Heart left ventricle (tissue), 16 donors: ENCODE results near the gene ARHGAP45. TPM values are rescaled to one million over a fixed set of nuclear protein-coding genes. Genes with fewer than 3 reads are reported as not detected.

Source experiments
- ATAC-seq, 4 donors: fragments of 200-7000 bp; cut with Tn5 transposase; one replicate each; pipeline ENCODE4 v1.9.1; 2020 to 2022; ENCODE audit warnings: moderate library complexity in 4 of 4, mild to moderate bottlenecking in 3 of 4, moderate number of reproducible peaks in 1 of 4
- DNase-seq, 5 donors: peaks; one replicate each; pipeline ENCODE4 v3.0.0-alpha.2; 2020
- H3K27ac ChIP-seq, 12 donors: fragments of 200-600 bp; sonication (generic) in 4 of 12; one replicate each; pipeline versions ENCODE4 v1.5.0 to v1.8.0; 2016 to 2022; ENCODE audit warnings: mild to moderate bottlenecking in 2 of 12
- H3K27me3 ChIP-seq, 9 donors: fragments of 200-600 bp; sonication (generic) in 2 of 9; one replicate each; pipeline versions ENCODE4 v1.5.1 to v1.8.0; 2016 to 2022; ENCODE audit warnings: mild to moderate bottlenecking in 3 of 9
- H3K36me3 ChIP-seq, 9 donors: fragments of 200-600 bp; sonication (generic) in 2 of 9; one replicate each; pipeline versions ENCODE4 v1.5.0 to v1.8.0; 2018 to 2022; ENCODE audit warnings: mild to moderate bottlenecking in 2 of 9
- H3K4me1 ChIP-seq, 12 donors: fragments of 200-600 bp; sonication (generic) in 4 of 12; one replicate each; pipeline versions ENCODE4 v1.5.0 to v1.8.0; 2016 to 2022; ENCODE audit warnings: mild to moderate bottlenecking in 3 of 12
- H3K4me3 ChIP-seq, 12 donors: fragments of 200-600 bp; sonication (generic) in 4 of 12; one replicate each; pipeline versions ENCODE4 v1.5.0 to v1.8.0; 2017 to 2022; ENCODE audit warnings: mild to moderate bottlenecking in 9 of 12, moderate library complexity in 4 of 12
- H3K9me3 ChIP-seq, 12 donors: fragments of 200-600 bp; sonication (generic) in 4 of 12; one replicate each; pipeline versions ENCODE4 v1.5.0 to v1.8.0; 2016 to 2022; ENCODE audit warnings: mild to moderate bottlenecking in 1 of 12
- POLR2A ChIP-seq, 2 donors: fragments of 450-650 bp; IDR thresholded peaks; one replicate each; pipeline ENCODE4 v1.6.1; 2017; ENCODE audit warnings: antibody characterized with exemption in 2 of 2, mild to moderate bottlenecking in 2 of 2, moderate library complexity in 2 of 2
- WGBS, 4 donors: extraction: QIAGEN DNeasy Blood & Tissue Kit in 2 of 4; methylation state at CpG; one replicate each; pipeline versions ENCODE4 v1.1.5 to v1.1.7; 2013 to 2018; 5-methylcytosine and 5-hydroxymethylcytosine counted together
- intact Hi-C, 10 donors: fragments of 100-400 bp; cut with DNase I; formaldehyde crosslinking; loops; one replicate each; pipeline versions ENCODE4 v1.11.1 to v1.14.2; 2022
- polyA plus RNA-seq, 2 donors: library from polyadenylated mRNA; stranded (reverse); fragments of 200-250 nt; gene quantifications; one replicate each; pipeline ENCODE4 v1.2.3, GENCODE V29; 2013
- total RNA-seq, 9 donors: library from RNA; depleted of rRNA in 2 of 9; stranded (reverse); fragments of >200 nt in 2 of 9; fragmentation: NEBNext Ultra II Directional in 3 of 9; extraction: Animal tissue kit (Norgen Biotek cat#: 25700) in 3 of 9; gene quantifications; one replicate each; pipeline versions ENCODE4 v1.1.0 to v1.2.4, GENCODE V29; 2016 to 2023
- TF ChIP-seq, protein P1 (sequence below), 12 donors: fragments of 200-600 bp; sonication (generic) in 4 of 12; IDR thresholded peaks; one replicate each; pipeline versions ENCODE4 v1.5.0 to v1.8.0; 2018 to 2022; ENCODE audit warnings: antibody characterized with exemption in 12 of 12, mild to moderate bottlenecking in 5 of 12
- donor health status: ischemic (EF 13 %, LVEDD 7.1; RV severe dilation, severe dysfunction).
- donor health status: healthy with polysubstance abuse.
- donor health status: DM: no; HTN: yes; CAD: no.
- donor health status: DM: no; HTN: no; CAD: no.
- donor health status: ischemic (EF 25% LVEDD 6.9; RV normal size, moderate dysfunction).
- donor health status: ischemic (EF 25% LVEDD 5.7; RV mildly dilated, moderate dysfunction).
- donor health status: healthy.
- donor health status: DM: yes; HTN: yes; CAD: no.
- donor health status: ischemic (EF 35%, LVEDD 5.7; RV mildly dilated, moderate dysfunction).
- donor health status: nonischemic (EF 11% LVEDD 7.7; RV severe dilation, severe dysfunction).
- donor health status: DM: yes; HTN: yes; CAD: no.
- donor health status: PGD.
- donor health status: ischemic (EF 29% LVEDD 5.4; RV normal size, mild dysfunction).
- donor health status: nonischemic (EF 23%, LVEDD 6.1; RV moderate dilation, normal function).

Gene ARHGAP45
- total and polyA plus RNA-seq, 11 donors: 1.6 to 38.2 (median 4.7) TPM

- Histone ChIP-seq H3K9me3 (peaks cover 0 to 6% (median 0%) of the 10 kb centered on the region in 12 donors), H3K27ac (peak within 1 kb of the TSS in 11 of 12 donors; percentile 65 to 88 (median 77)), H3K4me1 (peaks cover 5 to 49% (median 26%) of the 10 kb centered on the region in 12 donors), H3K4me3 (peak within 1 kb of the TSS; percentile 67 to 97 (median 88)), H3K27me3 (no peaks in the 10 kb centered on the region), H3K36me3 (peaks cover 0 to 37% (median 31%) of the 10 kb centered on the region in 9 donors)
- intact Hi-C loops: loop anchor here in 4 of 10 donors (1.0 to 5.0 kb wide), 4 partner anchors 8 to 73 kb away; partner anchors contain the start of genes ABCA7 (in 2 of the 4), CNN2 (in 2 of the 4), GPX4 (in 1 of the 4) and RNU6-2 (in 1 of the 4)
- ATAC-seq (peak; percentile 96 to 99 (median 98)), DNase-seq (peak; percentile 99 to 100 (median 99))
- WGBS, 4 donors: 0 to 1% (median 0%) methylated on average over 48 to 81 of the region's 81 CpGs
- TF ChIP-seq POLR2A (IDR thresholded peaks at IDR 0.05): peak; percentile 35 to 88
- TF ChIP-seq, protein P1, sequence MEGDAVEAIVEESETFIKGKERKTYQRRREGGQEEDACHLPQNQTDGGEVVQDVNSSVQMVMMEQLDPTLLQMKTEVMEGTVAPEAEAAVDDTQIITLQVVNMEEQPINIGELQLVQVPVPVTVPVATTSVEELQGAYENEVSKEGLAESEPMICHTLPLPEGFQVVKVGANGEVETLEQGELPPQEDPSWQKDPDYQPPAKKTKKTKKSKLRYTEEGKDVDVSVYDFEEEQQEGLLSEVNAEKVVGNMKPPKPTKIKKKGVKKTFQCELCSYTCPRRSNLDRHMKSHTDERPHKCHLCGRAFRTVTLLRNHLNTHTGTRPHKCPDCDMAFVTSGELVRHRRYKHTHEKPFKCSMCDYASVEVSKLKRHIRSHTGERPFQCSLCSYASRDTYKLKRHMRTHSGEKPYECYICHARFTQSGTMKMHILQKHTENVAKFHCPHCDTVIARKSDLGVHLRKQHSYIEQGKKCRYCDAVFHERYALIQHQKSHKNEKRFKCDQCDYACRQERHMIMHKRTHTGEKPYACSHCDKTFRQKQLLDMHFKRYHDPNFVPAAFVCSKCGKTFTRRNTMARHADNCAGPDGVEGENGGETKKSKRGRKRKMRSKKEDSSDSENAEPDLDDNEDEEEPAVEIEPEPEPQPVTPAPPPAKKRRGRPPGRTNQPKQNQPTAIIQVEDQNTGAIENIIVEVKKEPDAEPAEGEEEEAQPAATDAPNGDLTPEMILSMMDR (IDR thresholded peaks at IDR 0.05): no peak
Observed at GRCh38 chr19:1094978-1095701, 28.2 kb downstream of the ARHGAP45 start, which contains the start of gene POLR2E. POLR2E (minus strand) TSS chr19:1095375; CDS start chr19:1095315, 60 bp downstream.

DNA sequence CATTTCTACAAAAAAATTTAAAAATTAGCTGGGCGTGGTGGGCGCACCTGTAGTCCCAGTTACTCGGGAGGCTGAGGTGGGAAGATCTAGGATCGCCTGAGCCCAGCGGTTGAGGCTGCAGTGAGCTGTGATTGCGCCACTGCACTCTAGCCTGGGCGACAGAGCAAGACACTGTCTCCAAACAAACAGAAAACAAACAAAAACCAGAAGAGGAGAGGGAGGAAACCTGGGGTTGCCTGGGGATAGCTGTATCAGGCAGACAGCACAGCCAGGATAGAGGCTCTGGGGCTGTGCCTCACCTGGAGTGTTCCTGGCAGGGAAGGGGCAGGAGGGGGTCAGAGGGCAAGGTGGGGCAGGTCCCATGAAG is 30.8 kb downstream of the ARHGAP45 start:
- 83 to 90% (median 87%) methylated on average over 7 of the region's 7 CpGs for WGBS, 4 donors
- H3K9me3 ChIP-seq: peaks cover 0 to 6% (median 0%) of the 10 kb centered on the region in 12 donors
- TF ChIP-seq POLR2A (IDR thresholded peaks at IDR 0.05): no peak
- TF ChIP-seq, protein P1 (IDR thresholded peaks at IDR 0.05): no peak
- H3K27me3 ChIP-seq: no peaks in the 10 kb centered on the region
- intact Hi-C loops: loop anchor here in 2 of 10 donors (5.0 kb wide), 3 partner anchors 55 to 75 kb away; partner anchors contain the start of genes ABCA7 (in 1 of the 2), CNN2 (in 1 of the 2), RNU6-2 (in 1 of the 2) and TMEM259 (in 1 of the 2)
- no peak for ATAC-seq
- peaks cover 0 to 10% (median 5%) of the 10 kb centered on the region in 9 donors for H3K36me3 ChIP-seq
- H3K4me1 ChIP-seq: peaks cover 5 to 69% (median 50%) of the 10 kb centered on the region in 12 donors
- no peak overlapping the region for H3K4me3 ChIP-seq
- H3K27ac ChIP-seq: no peak overlapping the region
- DNase-seq: peak in 1 of 5 donors; percentile 23

- peak overlapping the region in 9 of 12 donors; percentile 35 to 100 (median 98) for H3K27ac ChIP-seq
- ATAC-seq: no peak
- WGBS, 4 donors: 63 to 70% (median 65%) methylated on average over 15 of the region's 15 CpGs
- peaks cover 0 to 6% (median 0%) of the 10 kb centered on the region in 12 donors for H3K9me3 ChIP-seq
- DNase-seq: peak in 1 of 5 donors; percentile 24
- TF ChIP-seq, protein P1 (IDR thresholded peaks at IDR 0.05): no peak
- no peak for TF ChIP-seq POLR2A (IDR thresholded peaks at IDR 0.05)
- H3K4me3 ChIP-seq: no peak overlapping the region
- no peaks in the 10 kb centered on the region for H3K27me3 ChIP-seq
- intact Hi-C loops: loop anchor here in 2 of 10 donors (5.0 kb wide), 3 partner anchors 56 to 76 kb away; partner anchors contain the start of genes ABCA7 (in 1 of the 2), CNN2 (in 1 of the 2), RNU6-2 (in 1 of the 2) and TMEM259 (in 1 of the 2)
- peaks cover 0 to 4% (median 0%) of the 10 kb centered on the region in 9 donors for H3K36me3 ChIP-seq
- peaks cover 5 to 75% (median 55%) of the 10 kb centered on the region in 12 donors for H3K4me1 ChIP-seq
Observed at GRCh38 chr19:1098177-1099051, 31.4 kb downstream of the ARHGAP45 start.
